Erythroblast (primary cell): ENCODE measurements around the gene CFAP251.

Experiments
- GATA1 ChIP-seq: IDR thresholded peaks from 2 replicates; pipeline ENCODE4 v1.6.1; 2011; ENCODE audit warnings: low read depth, mild to moderate bottlenecking, control low read depth, low read length, moderate library complexity
- POLR2A ChIP-seq: IDR thresholded peaks from 2 replicates; pipeline ENCODE4 v1.6.1; 2011; ENCODE audit warnings: mild to moderate bottlenecking, low read length

- TF ChIP-seq POLR2A (no peak), GATA1 (no peak)
These were observed 15.2 kb upstream of the CFAP251 start for GRCh38 chr12:121903202-121903601.
